ENCODE results near the gene BTBD1. TPM values are rescaled to one million over a fixed set of nuclear protein-coding genes. Genes with fewer than 3 reads are reported as not detected.

The BTBD1 gene
- total RNA-seq, 1 experiment from 2014 or later: 80.0 TPM

- no peak overlapping the region for H3K4me2 ChIP-seq (ENCODE audit: low read length)
- intact Hi-C loops (cut with micrococcal nuclease): no loop called here
- BruUV-seq (replicated peaks): no TSS peak
Observed at GRCh38 chr15:83102346-83102745, 35.3 kb upstream of the BTBD1 start.

GRCh38 chr15:83100097-83100646 lies 33.1 kb upstream of the BTBD1 start:
- no peak overlapping the region for H3K9ac ChIP-seq (ENCODE audit: low read length)
- BruUV-seq (replicated peaks): no TSS peak
- no peak overlapping the region for H3K27ac ChIP-seq (ENCODE audit: low read depth, low read length)
- H3K4me3 ChIP-seq (replicated peaks in 1 of 2; ENCODE audit: low read depth in 1 of 2, low read length in 2 of 2): no peak overlapping the region
- no peaks in the 10 kb centered on the region for H3K4me1 ChIP-seq (ENCODE audit: control insufficient read depth in 1 of 2, insufficient read depth in 2 of 2, low read length in 2 of 2)
- ChIA-PET CTCF (no interaction called here), POLR2A (no interaction called here), RAD21 (ENCODE audit: low non-redundant PET in 1 of 2, low total read pairs in 2 of 2, uncharacterized antibody in 2 of 2, unreplicated experiment in 2 of 2) (no interaction called here)
- H3K9me2 ChIP-seq (ENCODE audit: insufficient read depth): no peaks in the 10 kb centered on the region
- H3K4me2 ChIP-seq (ENCODE audit: low read length): no peak overlapping the region
- intact Hi-C loops (cut with micrococcal nuclease): no loop called here
- no peak for ATAC-seq
- no peaks in the 10 kb centered on the region for H3K36me3 ChIP-seq (ENCODE audit: control insufficient read depth in 1 of 2, insufficient read depth in 2 of 2, low read length in 2 of 2)
- H2AFZ ChIP-seq (ENCODE audit: low read depth, low read length, poor library complexity, severe bottlenecking): no peak overlapping the region
- no peaks in the 10 kb centered on the region for H3K79me2 ChIP-seq (ENCODE audit: insufficient read depth, low read length)
- no peaks in the 10 kb centered on the region; the same call in 1 of the 2 replicates for H3K27me3 ChIP-seq (ENCODE audit: insufficient read depth, low read length)
- no peak for DNase-seq (ENCODE audit: low read depth, low spot score)
- TF ChIP-seq SP1 (IDR thresholded peaks at IDR 0.05; ENCODE audit: low read depth): no peak
- no peak for TF ChIP-seq YY1 (IDR thresholded peaks at IDR 0.05; ENCODE audit: extremely low read depth, insufficient replicate concordance, low read depth, low read length)
- no peaks in the 10 kb centered on the region for H3K9me3 ChIP-seq (ENCODE audit: control insufficient read depth in 1 of 2, insufficient read depth in 1 of 2, low read depth in 1 of 2, low read length in 2 of 2)
- H4K20me1 ChIP-seq (ENCODE audit: insufficient read depth): no peaks in the 10 kb centered on the region

More at GRCh38 chr15:83102346-83102745, 35.3 kb upstream of the BTBD1 start:
- ChIA-PET POLR2A (no interaction called here), RAD21 (ENCODE audit: low non-redundant PET in 1 of 2, low total read pairs in 2 of 2, uncharacterized antibody in 2 of 2, unreplicated experiment in 2 of 2) (no interaction called here), CTCF (no interaction called here)
- no peak overlapping the region for H2AFZ ChIP-seq (ENCODE audit: low read depth, low read length, poor library complexity, severe bottlenecking)
- no peaks in the 10 kb centered on the region for H3K9me2 ChIP-seq (ENCODE audit: insufficient read depth)
- no peak for TF ChIP-seq POLR2AphosphoS5 (IDR thresholded peaks at IDR 0.05; ENCODE audit: low read depth, low read length)
- no peak overlapping the region for H3K9ac ChIP-seq (ENCODE audit: low read length)
- no peaks in the 10 kb centered on the region; the same call in 1 of the 2 replicates for H3K27me3 ChIP-seq (ENCODE audit: insufficient read depth, low read length)
- no peak overlapping the region for H3K27ac ChIP-seq (ENCODE audit: low read depth, low read length)
- H3K36me3 ChIP-seq (ENCODE audit: control insufficient read depth in 1 of 2, insufficient read depth in 2 of 2, low read length in 2 of 2): no peaks in the 10 kb centered on the region
- no peaks in the 10 kb centered on the region for H3K4me1 ChIP-seq (ENCODE audit: control insufficient read depth in 1 of 2, insufficient read depth in 2 of 2, low read length in 2 of 2)
- DNase-seq (ENCODE audit: low read depth, low spot score) (no peak), ATAC-seq (no peak)
- H3K4me3 ChIP-seq (replicated peaks in 1 of 2; ENCODE audit: low read depth in 1 of 2, low read length in 2 of 2): no peak overlapping the region
- H4K20me1 ChIP-seq (ENCODE audit: insufficient read depth): no peaks in the 10 kb centered on the region
- no peaks in the 10 kb centered on the region for H3K9me3 ChIP-seq (ENCODE audit: control insufficient read depth in 1 of 2, insufficient read depth in 1 of 2, low read depth in 1 of 2, low read length in 2 of 2)
- no peaks in the 10 kb centered on the region for H3K79me2 ChIP-seq (ENCODE audit: insufficient read depth, low read length)

Measured in HCT116 (cell line).